ENCODE measurements around the gene ITGA6.

The ITGA6 gene

DNA sequence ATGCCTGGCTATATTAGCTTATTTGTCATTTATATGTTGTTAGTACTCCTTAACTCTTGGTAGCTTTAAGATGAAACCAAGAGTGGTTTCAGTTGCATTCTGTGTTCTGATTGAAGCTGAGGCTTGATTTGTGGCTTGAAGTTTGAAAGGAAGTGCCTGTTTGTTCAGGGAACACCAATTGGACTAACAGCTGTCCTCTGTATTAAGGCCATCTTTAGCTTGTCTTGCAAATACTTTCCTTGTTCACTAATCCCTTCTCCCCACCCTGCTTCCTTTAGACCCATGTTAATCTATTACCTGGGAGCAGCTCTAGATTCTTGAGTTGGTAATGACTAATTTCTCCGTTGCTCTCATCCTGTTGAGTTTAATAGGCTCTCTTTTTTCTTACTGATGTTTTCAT is 13.4 kb downstream of the ITGA6 start:
- ATAC-seq (no peak), DNase-seq (no peak)

DNA sequence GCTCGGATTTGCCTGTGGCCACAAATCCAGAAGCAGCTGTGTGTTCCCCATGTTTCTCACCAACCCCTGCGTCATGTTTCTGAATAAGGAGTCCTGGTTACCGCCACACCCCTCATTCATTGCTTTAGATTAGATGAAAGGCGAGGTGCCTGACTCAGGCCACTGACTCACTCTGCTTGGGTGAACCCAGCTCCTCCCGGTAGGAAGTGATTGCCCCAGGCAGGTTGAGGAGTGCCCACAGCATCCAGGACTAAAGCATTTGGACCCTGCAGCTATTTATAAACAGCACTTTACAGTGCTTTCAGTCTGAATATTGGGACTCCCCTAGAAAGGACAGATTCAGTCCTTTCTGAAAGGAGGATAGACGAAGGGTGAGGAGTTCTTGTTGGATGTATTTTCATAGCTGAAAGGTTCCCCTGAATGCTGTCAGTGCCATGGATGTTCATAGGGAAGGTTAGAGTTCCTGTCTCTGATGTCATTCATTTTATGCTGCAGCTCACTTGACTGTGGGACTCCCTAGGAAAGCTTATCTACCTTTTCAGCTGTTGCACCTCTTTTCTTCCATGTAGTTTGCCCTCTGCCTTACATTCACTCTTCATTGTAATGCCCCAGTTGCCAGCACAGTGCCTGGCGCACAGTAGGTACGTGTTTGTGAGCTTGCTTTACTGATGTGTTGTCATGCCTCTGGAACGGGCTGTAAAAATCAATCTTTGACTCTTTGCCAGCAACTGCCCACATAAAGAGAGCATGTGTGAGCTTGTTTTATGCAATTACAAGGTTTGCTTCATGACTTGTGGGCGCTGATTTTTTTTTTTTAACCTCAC is 14.9 kb downstream of the ITGA6 start:
- ATAC-seq (peak; percentile 76), DNase-seq (peak; percentile 64)

DNA sequence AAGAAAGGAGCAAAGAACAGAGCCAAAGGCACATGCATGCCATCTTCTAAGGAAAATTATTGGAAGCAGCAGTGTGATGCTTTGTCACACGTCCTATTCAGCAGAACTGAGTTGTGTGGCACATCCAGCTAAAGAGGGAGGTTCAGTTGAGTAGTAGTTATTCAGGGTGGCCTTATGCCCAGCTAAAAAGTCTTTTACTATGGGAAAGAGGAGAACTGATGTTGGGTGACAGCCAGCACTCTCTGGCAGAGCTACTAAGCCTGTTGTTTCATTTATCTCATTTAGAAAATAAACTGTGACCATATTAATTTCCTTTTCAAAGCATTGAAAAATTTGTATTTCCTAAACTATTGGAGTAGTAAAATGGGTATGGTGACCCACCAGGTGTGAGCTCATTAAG is 18.5 kb downstream of the ITGA6 start:
- ATAC-seq (no peak), DNase-seq (no peak)

DNA sequence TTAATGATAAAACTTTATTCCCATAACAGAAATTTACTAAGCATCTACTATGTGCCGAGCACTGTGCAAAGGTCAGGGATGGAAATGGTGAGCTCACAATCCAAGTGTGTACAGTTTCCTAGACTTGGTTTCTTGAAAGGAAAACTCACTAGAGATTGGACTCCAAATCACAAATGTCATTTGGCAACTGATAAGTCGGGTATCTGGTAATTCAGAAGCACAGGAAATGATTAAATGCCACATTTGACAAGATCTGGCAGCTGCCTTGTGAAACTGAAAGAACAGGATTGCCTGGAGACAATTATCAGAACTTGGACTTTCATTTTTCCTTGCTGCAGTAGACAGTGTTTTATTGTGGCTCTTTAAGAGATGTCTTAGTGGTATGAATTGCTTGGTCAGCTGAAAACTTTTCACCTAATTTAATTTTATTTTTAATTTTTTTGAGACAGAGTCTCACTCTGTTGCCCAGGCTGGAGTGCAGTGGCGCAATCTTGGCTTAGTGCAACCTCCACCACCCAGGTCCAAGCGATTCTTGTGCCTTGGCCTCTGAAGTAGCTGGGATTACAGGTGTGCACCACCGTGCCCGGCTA is 19.2 kb downstream of the ITGA6 start:
- DNase-seq (no peak), ATAC-seq (peak; percentile 25)

DNA sequence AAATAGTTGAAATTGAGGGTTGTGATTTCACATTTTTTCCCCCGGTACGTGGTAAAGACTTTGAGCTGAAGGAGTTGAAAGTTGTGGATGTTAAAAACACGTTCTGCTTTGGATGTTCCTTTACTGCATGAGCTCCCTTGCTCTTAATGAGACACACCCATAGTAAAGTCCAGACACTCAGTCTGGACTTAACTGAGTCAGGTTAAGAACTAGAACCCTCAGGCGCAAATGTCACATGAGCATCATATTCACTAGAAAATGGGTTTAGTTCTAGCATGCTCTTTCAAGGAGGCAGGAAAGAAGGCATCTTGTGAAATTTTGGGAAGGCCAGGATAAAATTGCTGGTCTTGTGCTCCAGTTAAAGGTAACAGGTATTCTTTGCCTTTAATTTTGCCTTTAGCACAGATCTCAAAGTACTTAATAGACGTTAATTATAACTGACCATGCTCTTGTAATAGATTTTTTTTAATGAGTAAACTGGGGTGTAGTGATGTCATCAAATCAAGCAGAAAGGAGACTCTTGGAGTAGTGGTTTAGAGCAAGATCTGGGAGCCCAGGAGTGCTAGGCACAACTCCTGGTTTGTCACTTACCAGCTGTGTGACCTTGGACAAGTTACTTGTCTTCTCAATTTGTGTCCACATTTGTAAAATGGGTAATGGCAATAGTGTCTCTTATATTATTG is 20.6 kb downstream of the ITGA6 start:
- ATAC-seq: no peak

DNA sequence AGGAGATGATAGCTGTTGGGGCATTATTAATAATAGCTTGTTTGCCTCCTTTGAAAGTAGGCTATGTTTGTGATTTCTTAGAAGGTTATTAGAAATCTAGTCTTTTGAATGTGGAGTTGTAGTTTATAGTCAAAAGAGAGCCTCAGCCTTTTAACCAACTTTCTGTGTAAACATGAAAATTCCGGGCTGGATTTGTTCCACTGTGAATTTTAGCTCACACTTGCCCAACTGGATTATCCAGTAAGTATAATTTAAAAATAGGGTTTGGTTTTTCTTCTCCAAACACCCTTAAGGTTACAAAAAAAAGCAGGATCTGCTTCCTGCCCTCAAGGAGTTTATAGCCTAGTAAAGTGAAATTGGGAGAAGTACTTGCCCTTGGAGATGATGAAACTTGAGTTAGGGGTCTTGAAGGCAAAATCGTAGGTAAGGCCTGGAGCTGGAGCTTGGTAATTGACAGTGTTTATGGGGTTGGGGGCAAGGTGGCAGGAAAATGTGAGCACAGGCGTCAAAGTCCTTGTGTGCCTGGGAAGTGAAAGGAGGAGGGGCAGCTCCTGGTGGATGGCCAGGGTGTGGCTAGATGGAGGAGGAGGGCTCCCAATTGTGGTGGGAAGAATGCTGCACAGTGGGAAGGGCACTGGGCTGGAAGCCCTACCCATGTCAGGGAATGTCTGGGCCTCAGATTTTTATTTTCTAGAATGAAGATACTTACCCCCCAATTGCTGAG is 21.3 kb downstream of the ITGA6 start:
- no peak for ATAC-seq
- no peak for DNase-seq

More for the DNA sequence above, 20.6 kb downstream of the ITGA6 start:
- DNase-seq: no peak

DNA sequence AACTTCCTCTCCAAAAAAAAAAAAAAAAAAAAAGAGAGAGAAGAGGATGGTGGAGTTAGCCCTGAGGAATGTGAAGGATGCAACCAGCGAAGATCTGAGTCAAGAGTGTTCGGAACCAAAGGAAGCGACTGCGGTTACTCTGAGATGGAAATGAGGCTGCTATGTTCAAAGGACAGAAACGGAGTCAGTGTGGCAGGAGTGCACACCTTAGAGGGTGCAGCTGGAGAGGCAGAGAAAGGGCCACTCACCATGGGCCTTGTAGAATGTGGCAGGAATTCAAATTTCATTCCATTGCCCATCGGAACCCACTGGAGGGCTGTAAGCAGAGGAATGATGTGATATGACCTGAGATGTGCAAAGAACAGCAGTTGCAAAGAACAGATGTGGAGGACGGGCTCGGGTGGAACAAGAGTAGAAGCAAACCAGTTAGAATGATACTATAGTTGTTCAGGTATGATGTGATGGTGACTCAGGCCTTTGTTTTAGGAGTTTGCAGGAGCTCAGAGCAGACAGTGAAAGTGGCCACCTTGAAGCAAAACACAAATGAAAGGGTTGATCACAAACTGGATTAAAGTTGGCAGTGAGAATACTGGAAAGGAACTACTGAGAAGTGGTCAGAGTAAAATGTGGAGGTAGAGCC is 22.6 kb downstream of the ITGA6 start:
- DNase-seq: no peak
- ATAC-seq: peak; percentile 51

DNA sequence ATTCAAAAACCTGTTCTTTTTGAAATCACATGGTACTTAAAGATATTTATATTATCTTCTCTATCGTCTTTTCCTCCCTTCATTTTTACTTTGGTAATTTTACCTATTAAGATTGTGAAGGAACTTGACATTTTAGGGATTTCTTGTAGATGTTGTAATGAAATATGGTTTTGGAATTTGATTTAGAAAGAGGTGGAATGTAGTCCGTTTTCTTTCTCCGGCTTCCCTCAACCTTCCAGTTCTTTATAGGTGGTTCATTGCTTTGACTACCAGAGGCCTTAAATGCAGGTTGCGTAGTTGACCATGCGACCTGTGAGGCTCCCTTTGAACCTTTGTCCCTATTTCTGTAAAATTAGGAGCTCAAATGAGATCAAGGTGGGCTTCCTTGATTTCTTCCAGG is 24.5 kb downstream of the ITGA6 start:
- ATAC-seq: no peak
- DNase-seq: no peak

DNA sequence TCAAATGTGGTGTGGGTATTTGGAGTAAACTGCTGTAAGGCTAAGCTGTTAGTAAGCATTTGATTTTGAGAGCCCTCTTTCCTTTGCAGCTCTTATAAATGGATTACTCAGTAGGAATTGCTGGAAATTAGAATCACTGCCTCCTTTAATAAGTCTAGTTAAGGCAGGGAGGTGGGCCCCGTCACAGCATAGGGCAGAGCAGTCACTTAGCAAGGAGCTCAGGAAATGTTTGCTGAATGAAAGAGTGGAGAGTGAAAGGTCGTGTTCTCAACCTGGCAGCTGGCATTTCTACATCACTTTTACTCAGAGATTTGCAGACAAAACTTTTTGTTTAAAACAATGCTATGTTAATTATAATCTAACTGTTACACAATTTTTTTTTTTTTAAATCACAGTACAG is 25.5 kb downstream of the ITGA6 start:
- ATAC-seq: no peak
- no peak for DNase-seq

DNA sequence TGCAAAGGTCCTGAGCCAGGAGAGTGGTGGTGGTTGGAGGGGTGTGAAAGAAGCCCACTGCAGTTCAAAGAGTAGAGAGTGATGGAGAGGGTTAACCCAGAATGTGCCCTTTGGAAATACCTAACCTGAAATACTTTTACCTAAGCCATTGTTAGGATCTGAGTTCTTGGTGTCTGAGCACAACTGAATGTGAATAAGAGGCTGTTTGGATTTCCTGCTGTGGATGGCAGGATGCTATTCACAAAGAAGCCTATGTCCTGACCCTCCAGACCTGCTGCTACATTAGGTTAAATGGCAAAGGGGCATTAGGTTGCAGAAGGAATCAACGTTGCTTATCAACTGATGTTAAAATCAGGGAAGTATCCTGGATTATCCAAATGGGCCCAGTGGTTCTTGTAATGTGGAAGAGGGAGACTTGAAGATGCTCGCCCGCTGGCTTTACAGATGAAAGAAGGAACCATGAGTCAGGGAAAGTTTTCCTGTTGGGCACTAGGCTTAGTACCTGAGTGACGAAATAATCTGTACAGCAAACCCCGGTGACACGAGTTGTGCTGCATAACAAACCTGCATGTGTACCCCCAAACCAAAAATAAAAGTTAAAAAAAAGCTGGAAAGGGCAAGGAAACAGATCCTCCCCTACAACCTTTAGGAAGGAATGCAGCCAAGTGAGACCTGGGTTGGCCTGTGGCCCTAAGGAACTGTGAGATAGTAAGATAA is 27.2 kb downstream of the ITGA6 start:
- DNase-seq (no peak), ATAC-seq (no peak)

DNA sequence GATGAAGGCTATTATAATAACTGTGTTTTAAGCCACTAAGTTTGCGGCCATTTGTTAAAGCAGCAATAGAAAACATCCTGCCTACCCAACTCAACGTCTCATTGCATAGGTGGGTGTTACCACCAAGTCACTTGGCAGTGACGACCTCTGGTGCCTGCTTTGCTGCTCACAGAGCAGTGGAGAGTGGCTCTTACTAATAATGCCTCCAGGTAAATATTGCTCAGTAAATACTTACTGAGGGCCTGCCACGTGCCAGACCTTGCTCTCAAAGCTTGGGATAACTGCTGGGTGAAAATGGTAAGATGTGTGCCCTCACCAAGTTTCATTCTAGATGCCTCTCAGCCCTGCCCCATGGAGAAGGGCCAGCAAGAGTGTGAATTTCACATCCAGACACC is 27.7 kb downstream of the ITGA6 start:
- peak; percentile 69 for ATAC-seq
- DNase-seq: no peak

DNA sequence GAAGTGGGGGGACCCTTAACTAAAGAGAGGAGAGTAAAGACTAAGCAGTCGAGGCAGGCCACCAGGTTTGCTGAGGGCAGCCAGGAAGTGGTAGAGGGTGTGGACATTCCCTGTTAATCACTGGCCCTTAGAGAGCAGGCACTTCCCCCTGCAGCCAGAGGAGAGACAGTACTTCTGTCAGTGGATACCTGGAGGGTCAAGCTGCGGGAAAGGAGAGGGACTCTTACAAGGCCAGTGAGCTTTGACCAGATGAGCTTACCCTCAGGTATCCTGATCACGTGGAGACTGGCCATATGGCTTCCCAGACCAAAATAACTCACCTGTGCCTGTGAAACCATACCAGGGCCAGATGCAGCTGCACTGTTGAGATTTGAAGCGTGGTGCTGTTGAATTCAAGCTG is 28.6 kb downstream of the ITGA6 start:
- no peak for ATAC-seq
- DNase-seq: no peak

DNA sequence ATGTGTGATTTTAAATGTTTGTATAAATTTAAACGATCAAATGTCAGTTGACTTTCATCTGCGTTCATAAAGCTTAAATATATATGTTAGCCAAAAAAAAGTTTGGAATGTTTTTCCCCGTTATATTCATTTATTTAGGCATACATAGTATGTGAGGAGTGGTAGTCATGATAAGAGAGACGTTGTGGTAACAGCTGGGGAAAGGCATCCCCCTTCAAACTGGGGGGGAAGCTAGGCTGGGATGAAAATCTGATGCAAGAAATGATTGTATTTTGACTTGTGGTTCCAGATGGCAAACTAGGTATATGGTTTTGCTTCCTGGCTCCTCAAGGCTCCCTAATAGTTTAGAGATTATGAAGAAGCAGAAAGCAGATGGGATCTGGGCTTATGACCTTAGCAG is 30.1 kb downstream of the ITGA6 start:
- DNase-seq (no peak), ATAC-seq (no peak)

DNA sequence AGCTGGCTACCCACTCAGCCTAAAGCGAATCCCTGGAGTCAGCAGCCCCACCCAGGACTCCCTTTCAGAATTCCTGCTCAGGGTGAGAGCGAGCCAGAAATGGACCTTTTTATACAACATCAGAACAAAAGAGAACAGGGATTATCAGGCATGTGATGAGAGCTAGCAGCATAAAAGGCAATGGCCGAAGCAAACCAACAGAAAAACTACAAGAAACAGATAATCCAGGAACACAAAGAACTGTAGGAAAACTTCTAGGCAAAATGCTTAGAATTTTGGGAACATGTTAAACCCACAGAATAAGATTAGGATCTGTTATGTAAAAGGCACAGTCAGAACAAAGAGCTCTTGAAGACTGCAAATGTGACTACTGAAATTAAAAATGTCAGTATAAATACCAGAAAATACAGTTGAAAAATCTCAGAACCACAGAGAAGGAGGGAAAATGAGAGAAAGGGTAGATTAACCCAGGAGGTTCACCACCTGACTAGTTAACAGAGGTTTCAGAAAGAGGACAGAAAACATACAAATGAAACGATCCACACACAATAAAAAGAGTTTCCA is 31.3 kb downstream of the ITGA6 start:
- no peak for DNase-seq
- no peak for ATAC-seq

DNA sequence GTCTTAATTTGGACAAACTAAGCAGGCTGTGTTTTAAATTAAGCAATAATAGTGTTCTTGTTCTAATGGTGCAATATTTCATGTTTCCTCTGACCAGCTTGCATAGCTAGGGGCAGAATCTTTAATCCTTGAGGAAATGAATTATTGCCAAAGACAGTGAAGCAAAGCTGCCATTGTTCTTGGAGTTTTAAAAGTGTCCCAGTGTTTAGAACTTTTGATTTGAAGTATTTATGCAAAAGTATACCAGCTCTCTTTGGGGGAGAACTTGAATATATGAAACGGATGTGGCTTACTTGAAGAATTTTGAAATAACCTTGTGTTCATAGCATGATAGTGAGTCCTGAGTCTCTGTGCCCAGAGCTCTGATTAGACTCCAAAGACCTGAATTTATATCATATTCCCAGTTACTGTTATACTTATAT is 33.4 kb downstream of the ITGA6 start:
- ATAC-seq (no peak), DNase-seq (no peak)

DNA sequence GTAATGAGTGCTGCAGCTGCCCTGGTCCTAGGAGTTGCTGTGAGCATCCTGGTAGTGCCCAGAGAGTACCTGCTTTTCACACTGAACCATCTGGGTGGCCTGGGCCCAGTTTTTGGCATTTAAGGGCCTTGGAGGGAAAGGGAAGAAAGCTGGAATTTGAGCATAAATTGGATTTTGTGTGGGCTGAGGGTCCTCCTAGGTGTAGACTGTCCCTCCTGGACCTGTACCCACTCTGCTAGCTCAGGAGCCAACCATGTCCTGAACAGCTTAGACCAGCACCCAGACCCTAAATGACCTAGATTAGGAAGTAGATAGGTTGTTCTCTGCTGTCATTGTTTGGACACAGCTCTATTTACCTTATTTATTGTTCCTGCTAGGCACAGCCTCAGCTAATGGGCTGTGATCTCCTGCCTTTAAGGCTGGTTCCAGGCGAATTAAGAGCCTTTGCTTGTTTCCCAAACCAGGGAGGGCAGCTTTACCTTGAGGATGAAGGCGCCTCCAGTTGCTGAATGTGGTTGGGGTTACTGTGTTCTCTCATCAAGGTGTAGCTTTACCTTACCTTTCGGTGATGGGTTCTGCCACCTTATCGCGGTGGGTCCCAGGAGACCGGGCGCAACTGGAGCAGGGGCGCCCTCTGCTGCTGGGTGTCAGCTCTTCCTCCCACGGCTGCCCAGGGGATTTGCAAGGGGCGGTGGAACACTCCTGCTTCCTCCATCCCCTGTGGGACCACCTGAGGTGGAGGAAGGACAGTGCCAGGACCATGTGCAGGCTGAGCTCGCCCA is 34.4 kb downstream of the ITGA6 start:
- peak; percentile 76 for ATAC-seq
- peak; percentile 85 for DNase-seq

DNA sequence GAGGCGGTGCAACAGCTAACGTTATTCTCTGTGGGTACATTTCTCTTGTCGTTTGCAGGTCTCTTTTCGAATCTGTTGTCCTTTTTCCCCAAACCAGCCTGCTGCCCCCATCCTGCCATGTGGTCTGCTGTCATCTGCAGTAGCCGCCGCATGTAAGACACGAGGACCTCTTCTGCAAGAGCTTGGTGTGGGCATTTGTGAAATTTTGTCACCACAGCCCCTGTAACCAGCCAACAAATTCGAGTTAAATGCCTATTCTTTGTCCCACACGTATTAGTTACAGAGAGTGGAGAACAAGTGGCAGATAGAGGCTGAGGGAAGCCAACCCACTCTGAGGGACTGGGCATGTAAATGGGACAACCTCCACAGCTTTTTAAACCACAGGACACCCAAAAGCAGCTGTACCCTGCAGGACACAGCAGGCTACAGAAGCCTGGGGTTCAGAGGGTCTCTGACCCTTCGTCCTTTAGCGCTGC is 35.0 kb downstream of the ITGA6 start:
- no peak for DNase-seq
- ATAC-seq: no peak

DNA sequence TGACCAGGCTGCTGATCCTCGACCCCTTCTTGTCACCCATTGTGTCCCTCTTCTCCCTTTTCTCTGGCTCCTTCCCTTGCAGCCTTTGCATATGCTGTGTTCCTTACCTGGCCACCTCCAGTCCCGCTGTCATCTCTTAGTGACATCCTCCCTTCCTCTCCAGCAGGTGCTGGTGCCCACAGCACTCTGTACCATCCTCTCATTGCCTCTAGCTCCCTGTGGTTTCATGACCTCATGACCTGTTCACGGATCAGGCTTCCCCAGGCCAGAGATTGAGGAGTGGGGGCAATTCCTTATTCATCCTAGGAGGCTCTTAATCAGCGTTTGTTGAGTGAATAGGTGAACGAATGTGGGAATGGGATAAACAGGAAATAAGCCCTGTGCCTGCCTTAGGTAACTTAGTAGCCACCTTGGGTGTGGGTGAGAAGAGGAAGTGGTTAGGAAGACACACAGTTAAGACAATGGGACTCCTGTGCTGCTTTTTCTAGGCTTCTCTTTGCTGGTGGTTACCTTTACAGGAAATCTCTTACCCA is 35.5 kb downstream of the ITGA6 start:
- DNase-seq (no peak), ATAC-seq (peak; percentile 32)

DNA sequence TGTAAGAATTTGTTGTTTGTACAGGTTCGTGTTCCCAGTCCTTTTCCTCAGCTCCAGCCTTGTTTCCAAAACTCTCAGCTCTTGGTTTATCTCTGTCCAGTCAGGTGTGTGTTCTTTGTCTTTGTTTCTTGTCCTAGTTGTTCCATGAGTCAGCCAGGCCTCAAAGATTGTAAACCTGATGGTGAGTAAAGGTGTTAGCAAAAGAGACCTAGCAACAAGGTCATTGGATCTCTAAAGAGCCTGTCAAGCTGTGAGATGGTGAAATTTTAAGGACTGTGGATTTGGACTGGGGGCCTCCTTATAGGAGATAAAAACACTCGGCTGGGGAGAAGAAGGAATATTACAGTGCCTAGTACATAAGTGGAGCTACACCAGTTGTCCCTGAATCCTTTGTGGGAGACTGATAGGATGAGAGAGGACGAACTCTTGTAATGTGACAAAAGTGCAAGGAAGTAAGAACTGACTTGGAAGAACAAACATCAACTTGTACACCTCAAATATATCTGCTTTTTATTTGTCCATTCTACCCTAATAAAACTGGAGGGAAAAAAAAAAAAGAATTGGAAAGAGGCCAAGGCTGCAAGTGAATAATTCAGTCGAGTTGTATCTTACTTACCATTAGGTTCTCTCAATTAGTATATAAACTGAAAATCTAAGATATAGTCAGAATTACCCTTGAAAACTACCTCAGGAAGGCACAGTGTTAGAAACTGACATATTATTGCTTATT is 37.2 kb downstream of the ITGA6 start:
- no peak for ATAC-seq
- DNase-seq: no peak

Measured in stimulated activated naive CD8-positive, alpha-beta T cell treated with anti-CD3 and anti-CD28 coated beads, Interleukin-15, Interleukin-2, amounts not matched to agents 100 U/mL and 50 U/mL, for 24 hours (primary cell).